A673 (cell line): ENCODE measurements around the gene SPRTN.

Experiments
- CTCF ChIP-seq: fragments of 300-800, 200-600 bp; sonication (generic); conservative IDR thresholded peaks from 2 replicates; pipeline ENCODE4 v1.5.1; 2017; ENCODE audit warnings: low read depth, mild to moderate bottlenecking, antibody characterized with exemption, low read length, moderate library complexity, mixed read lengths
- EZH2 ChIP-seq: fragments of 200-600 bp; sonication (generic); IDR thresholded peaks from 2 replicates; pipeline ENCODE4 v1.6.1; 2017; ENCODE audit warnings: borderline replicate concordance, low read depth, mild to moderate bottlenecking, mixed read lengths, antibody characterized with exemption, low read length; ENCODE audit not compliant: poor library complexity, severe bottlenecking

- TF ChIP-seq EZH2 (no peak), CTCF (no peak)
Measured at GRCh38 chr1:231319080-231319479, 19.0 kb upstream of the SPRTN start.
